ENCODE measurements around the gene C16orf95. TPM values are rescaled to one million over a fixed set of nuclear protein-coding genes. Genes with fewer than 3 reads are reported as not detected.

Gene C16orf95
- total and polyA plus RNA-seq, 2 of the 4 experiments (the other 2 are of a cell fraction), result 2.0 to 4.7 TPM

DNA sequence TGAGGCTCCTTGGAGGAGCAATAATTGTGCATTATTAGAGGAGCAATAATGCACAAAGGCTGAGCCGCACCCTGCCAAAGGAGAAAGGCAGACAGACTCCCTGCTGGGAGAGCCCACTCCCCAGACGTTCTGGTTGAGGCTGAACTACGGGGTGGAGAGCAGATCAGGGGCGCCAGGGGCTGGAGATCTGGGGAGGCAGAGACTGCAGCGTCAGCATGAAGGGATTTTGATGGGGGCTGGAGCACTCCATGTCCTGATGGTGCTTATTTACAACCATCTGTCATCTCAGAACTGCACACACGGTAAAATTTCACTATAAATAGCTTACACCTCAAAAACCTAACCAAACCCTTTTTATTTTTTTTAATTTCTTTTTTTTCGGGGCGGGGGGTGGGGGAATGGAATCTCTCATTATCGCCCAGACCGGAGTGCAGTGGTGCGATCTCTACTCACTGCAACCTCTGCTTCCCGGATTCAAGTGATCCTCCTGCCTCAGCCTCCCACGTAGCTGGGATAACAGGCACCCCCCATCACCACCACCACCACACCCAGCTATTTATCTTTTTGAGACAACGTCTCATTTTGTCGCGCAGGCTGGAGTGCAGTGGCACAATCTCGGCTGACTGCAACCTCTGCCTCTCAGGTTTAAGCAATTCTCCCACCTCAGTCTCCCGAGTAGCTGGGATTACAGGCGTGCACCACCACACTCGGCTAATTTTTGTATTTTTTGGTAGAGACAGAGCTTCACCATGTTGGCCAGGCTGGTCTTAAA lies 4.3 kb upstream of the C16orf95 start:
- intact Hi-C loops (cut with micrococcal nuclease) (no loop called here), dilution Hi-C loops (cut with HindIII; ENCODE audit: low sequenced_read_pairs, unreplicated experiment) (no loop called here), in situ Hi-C loops (cut with MboI; ENCODE audit: low sequenced_read_pairs) (loop anchor here (10.0 kb wide), 1 partner anchor 313 kb away; no protein-coding TSS in a partner anchor)
- Histone ChIP-seq H4K91ac (ENCODE audit: insufficient read depth, low read depth, low read length) (no peak overlapping the region), H2BK5ac (ENCODE audit: low read depth, low read length, poor library complexity, severe bottlenecking) (no peak overlapping the region), H3K23ac (ENCODE audit: low read depth, low read length) (no peak overlapping the region), H3K4ac (ENCODE audit: low read depth, low read length) (no peak overlapping the region), H3K14ac (replicated peaks; ENCODE audit: low read depth, low read length) (no peak overlapping the region), H2BK15ac (ENCODE audit: low read depth, low read length) (no peak overlapping the region), H3K9me3 (ENCODE audit: control insufficient read depth, insufficient read depth, low read length) (no peaks in the 10 kb centered on the region), H3K9me1 (ENCODE audit: insufficient read depth, low read length) (peaks cover 13% of the 10 kb centered on the region), H4K20me1 (ENCODE audit: insufficient read depth, low read length) (peaks cover 12% of the 10 kb centered on the region), H3K18ac (ENCODE audit: low read depth, low read length) (no peak overlapping the region), H3K4me2 (ENCODE audit: low read depth, low read length) (no peak overlapping the region), H3K4me3 (ENCODE audit: insufficient read depth, low read depth, low read length) (no peak overlapping the region), H4K8ac (ENCODE audit: low read depth in 2 of 2, low read length in 2 of 2) (no peak overlapping the region), H2AK5ac (ENCODE audit: low read depth, low read length) (no peak overlapping the region), H2AFZ (replicated peaks; ENCODE audit: low read length, poor library complexity) (no peak overlapping the region), H3K36me3 (ENCODE audit: control insufficient read depth, insufficient read depth, low read length) (no peaks in the 10 kb centered on the region), H3K79me1 (ENCODE audit: low read depth in 1 of 2, low read length in 2 of 2) (peaks cover 11 to 36% of the 10 kb centered on the region in 2 experiments; a peak in 3 of 4 replicates), H2BK120ac (ENCODE audit: low read depth, low read length) (no peak overlapping the region), H2BK20ac (ENCODE audit: low read depth, low read length) (no peak overlapping the region), H4K5ac (ENCODE audit: low read depth, low read length) (no peak overlapping the region), H3K9ac (ENCODE audit: low read depth, low read length) (no peak overlapping the region), H3K27me3 (ENCODE audit: control insufficient read depth, insufficient read depth, low read length) (no peaks in the 10 kb centered on the region), H3K56ac (ENCODE audit: extremely low read depth, insufficient read depth, low read length) (no peak overlapping the region), H3K4me1 (ENCODE audit: control insufficient read depth, insufficient read depth, low read length) (peaks cover 11% of the 10 kb centered on the region), H2AK9ac (replicated peaks; ENCODE audit: low read depth, low read length, poor library complexity) (no peak overlapping the region), H3K27ac (ENCODE audit: insufficient read depth, low read length) (no peak overlapping the region)
- ATAC-seq (ENCODE audit: low read depth) (no peak), DNase-seq (no peak)
- WGBS, 2 experiments (ENCODE audit: extremely low coverage in 2 of 2, insufficient read length in 1 of 2), result 87 to 100% methylated on average over 2 to 3 of the region's 20 CpGs
- BruUV-seq (replicated peaks), result no TSS peak
- ChIA-PET POLR2A (ENCODE audit: unreplicated experiment) (no interaction called here), CTCF (no interaction called here)
- TF ChIP-seq POLR2A (IDR thresholded peaks at IDR 0.05; ENCODE audit: low read depth, low read length) (no peak), CEBPB (IDR thresholded peaks at IDR 0.05; ENCODE audit: low read depth, low read length) (no peak), SMC3 (IDR thresholded peaks at IDR 0.05; ENCODE audit: low read depth, low read length) (no peak), MAFK (IDR thresholded peaks at IDR 0.05; ENCODE audit: low read depth, low read length) (no peak), CHD1 (IDR thresholded peaks at IDR 0.05; ENCODE audit: low read depth, low read length) (no peak), MXI1 (IDR thresholded peaks at IDR 0.05; ENCODE audit: borderline replicate concordance, low read depth, low read length) (no peak), RFX5 (IDR thresholded peaks at IDR 0.05; ENCODE audit: low read depth, low read length) (no peak)
- TF ChIP-seq, protein P1, sequence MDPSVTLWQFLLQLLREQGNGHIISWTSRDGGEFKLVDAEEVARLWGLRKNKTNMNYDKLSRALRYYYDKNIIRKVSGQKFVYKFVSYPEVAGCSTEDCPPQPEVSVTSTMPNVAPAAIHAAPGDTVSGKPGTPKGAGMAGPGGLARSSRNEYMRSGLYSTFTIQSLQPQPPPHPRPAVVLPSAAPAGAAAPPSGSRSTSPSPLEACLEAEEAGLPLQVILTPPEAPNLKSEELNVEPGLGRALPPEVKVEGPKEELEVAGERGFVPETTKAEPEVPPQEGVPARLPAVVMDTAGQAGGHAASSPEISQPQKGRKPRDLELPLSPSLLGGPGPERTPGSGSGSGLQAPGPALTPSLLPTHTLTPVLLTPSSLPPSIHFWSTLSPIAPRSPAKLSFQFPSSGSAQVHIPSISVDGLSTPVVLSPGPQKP (IDR thresholded peaks at IDR 0.05; ENCODE audit: borderline replicate concordance, low read depth, low read length), result no peak

Measured in IMR-90 (cell line).